Stimulated activated CD4-positive, alpha-beta T cell treated with anti-CD3 and anti-CD28 coated beads, Interleukin-2, amount 100 ng/mL, for 24 hours (primary cell): ENCODE data around the gene CDC14B.
"Not testable (repeated sequence)": the region's sequence is repeated elsewhere in the genome, so short reads cannot be mapped to it uniquely, and the experiment has no call there.

Experiments used
- DNase-seq, 2 donors: peaks; one replicate each; pipeline ENCODE4 v3.0.0-alpha.2; 2020

The CDC14B gene

DNA sequence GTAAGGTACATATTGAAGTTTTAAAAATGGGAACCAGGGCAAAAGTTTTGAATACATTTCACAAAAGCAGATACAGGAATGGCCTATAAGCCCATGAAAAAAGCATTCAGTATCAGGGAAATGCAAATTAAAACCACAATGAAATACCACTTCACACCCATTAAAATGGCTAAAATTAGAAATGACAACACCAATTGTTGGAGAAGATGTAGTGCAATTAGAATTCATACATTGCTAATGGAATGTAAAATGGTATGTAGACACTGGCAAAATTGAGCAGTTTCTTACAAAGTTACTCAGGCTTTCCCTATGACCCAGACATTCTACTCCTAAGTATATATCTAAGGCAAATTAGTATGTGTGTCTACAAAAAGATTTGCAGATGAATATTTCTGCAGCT, 34.2 kb downstream of the CDC14B start:
- DNase-seq: no peak

GRCh38 chr9:96582199-96582598, 37.4 kb downstream of the CDC14B start:
- DNase-seq: not testable (repeated sequence)

GRCh38 chr9:96581786-96582185, 37.9 kb downstream of the CDC14B start:
- no peak for DNase-seq

DNA sequence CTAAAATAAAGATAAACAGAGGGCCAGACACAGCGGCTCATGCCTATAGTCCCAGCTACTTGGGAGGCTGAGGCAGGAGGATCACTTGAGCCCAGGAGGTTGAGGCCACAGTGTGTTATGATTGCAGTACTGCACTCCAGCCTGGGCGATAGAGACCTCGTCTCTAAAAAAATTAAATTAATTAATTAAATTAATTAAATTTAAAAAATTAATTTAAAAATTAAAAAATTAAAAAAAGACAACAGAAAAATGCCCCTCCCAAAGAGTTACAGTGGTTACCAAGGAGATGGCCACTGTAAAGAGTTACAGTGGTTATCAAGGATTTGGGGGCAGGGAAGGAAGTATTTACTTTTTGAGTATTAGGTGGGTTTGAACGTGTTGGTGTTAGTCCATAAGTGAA, 38.3 kb downstream of the CDC14B start:
- DNase-seq: no peak

DNA sequence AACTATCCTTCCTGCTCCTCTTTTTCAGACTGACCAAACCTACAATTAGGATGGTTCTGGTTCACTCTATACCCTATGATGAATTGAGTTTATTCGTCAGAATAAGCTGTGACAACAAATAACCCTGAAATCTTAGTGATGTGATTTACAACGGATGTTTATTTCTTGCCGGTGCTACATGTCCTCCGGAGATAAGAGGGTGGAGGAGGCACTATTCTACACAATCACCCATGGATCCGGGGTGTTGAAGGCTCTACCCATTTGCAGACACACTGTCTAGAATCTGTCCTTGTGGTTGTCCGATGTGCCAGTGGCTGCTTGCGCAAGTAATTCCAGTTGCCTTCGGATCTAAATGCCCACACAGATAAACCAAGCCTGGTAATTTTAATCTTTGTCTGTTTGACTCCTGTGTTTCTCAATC, 44.7 kb downstream of the CDC14B start:
- DNase-seq: no peak

DNA sequence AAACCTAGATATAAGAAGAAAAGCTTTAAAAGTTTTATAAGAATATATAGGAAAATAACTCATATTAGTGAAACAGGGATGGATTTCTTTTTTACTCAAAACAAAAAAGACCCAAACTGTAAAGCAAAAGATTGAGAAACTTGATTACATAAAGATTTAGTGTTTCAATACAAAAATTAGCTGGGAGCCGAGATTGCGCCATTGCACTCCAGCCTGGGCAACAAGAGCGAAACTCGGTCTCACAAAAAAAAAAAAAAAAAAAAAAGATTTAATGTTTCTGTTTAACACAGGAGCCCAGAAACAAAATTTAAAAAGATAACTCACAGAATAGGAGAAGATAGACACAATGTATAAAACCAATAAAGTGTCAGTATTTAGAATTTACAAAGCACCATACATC, 45.2 kb downstream of the CDC14B start:
- no peak for DNase-seq

- no peak for DNase-seq
These were observed 52.4 kb downstream of the CDC14B start for GRCh38 chr9:96567203-96567700.

GRCh38 chr9:96566498-96567202, 53.0 kb downstream of the CDC14B start:
- DNase-seq: peak; percentile 75 to 78

GRCh38 chr9:96565671-96566497, 53.8 kb downstream of the CDC14B start:
- DNase-seq: no peak

- DNase-seq: no peak
These were observed 55.4 kb downstream of the CDC14B start for GRCh38 chr9:96564217-96564616.

DNA sequence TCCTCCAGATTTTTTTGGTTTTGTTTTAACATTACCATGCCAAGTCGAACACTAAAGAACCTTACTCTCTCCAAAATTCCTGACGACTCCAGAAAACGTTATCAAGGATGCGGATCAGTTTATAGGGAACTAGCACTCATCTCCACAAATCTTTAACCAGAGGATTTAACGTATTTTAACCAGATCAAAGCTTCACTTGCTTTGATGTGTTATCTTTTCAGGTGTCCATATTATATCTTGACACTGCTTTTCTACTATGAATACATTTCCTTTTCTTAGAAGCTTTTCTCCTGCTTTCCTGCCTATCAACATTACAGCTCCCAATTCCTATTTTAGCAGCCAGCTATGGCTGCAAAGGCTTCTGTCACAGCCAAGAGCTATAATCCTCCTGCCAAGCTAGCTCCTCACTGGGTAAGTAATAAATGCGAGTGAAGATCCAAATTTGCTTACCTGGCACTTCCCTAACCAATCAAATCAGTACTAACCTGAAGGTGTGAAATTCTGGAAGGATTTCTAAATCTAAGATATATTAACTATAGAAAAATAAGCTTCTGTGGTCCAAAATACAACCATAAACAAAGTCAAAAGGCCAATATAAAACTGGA, 60.2 kb downstream of the CDC14B start:
- DNase-seq: no peak

- no peak for DNase-seq
These were observed 61.7 kb downstream of the CDC14B start for GRCh38 chr9:96557921-96558320.

DNA sequence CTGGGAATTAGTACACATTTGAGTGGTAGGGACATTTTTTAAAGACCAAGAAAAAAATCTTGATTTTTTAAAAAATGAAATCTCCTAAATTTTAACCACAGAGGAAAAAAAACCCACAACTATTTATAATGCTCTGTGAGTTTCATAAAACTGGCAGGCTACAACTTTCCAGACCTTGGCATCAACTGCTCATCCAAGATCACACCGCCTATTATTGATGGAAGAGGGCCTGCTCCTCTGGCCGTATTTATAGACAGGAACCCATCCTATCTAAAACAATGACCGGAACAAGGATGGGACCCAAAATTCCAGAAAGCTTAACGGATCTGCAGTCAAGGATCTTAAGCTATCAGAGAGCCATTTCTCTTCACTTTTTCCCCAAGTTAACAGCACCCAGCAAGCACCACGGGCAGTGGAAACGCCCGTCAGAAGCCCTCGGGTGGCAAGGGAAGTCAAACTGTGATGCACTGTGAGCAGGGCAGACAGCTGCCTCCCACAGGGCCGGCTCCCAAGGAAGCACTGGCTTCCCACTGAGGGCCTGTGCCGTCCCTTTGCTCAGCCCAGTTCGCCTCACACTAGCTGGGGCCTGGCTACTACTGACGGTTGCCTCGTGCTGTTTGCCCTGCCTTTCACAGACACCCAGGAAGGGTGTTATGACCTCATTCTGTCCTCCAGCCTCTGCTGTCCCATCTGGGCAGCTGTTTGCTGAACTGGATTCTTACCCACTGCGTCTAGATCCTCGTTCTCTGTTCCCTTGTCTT, 62.8 kb downstream of the CDC14B start:
- DNase-seq: no peak

DNA sequence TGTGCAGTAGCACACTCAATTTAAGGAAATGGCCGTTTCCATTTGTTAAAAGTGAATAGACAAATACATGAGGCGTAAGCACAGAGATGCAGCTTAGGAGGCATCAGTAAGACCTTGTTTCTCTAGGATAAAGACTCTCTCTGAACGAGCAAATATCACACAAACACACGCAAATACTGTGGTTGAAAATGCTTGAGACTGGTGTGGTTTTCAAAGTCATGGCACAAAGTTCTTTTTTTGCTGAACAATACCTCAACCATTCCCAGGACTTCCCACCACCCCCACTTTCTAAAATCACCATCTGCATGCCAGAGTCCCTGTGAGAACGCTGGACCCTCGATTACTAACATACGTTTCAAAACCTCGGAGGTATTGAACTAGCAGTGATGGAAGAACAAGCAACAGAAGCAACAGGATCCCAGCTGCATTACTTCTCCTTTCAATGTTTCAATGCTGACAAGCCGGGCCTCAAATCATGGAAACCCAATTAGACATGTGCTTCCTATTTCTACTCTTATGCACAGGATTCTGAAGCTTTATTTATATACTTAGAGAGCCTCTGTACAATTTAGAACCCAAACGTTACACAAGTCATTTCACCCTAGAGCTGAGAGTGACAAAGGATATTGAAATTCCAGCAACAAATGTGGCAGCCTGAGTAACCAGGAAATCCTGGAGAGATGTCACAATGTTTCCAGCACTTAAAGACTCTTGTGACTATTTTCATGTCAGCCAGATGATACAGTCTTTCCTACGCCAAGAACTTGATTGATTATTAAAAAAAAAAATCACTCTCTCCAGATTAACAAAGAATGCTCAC, 63.9 kb downstream of the CDC14B start:
- DNase-seq: no peak

DNA sequence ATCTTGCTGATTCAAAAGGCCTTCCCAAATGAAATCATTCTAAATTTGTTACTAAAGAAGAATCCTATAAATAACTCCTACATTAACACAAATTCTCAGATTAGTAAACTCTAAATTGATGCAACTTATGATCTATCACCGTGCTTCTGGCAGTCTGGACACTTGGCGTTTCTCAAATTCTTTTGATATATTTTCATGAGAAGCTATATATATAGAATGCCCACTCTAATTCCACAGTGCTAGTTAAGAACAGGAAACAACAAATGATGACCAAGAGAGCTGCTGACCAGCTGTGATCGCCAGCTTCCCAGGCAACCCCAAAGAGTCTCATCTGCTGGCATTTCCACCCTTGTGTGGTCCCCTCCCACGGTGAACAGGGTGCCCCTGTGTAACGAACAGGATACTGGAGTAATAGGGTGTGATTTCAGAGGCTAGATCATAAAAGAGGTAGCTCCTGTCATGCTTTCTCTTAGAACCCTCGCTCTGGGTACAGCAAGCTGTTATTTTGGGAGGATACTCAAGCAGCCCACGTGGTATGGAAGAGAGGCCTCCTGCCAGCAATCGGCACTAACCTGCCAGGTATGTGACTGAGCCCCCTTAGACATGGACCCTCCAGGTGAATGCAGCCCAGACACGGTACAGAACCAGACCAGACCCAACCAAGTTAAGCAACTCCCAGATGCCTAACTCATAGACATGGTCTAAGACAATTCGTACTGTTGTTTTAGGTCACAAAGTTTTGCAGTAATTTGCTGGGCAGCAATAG, 64.7 kb downstream of the CDC14B start:
- DNase-seq: no peak

DNA sequence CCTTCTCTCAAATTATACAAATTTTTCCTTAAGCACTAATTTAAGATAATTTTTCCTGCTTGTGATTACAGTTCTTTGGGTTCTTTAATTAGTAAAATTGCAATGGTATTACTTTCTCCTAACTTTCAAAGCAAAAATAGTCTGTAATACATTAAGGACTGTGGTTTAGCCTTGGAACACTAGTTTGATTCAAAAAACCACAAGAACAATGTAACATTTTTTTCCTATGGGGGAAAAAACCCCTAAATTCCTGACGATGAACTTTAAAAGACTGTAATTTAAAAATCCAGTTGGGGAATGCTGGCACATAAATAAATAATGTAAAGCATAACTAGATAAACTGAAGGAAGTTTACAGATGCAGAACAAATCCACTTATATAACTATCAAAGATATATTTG, 65.3 kb downstream of the CDC14B start:
- no peak for DNase-seq

- DNase-seq: no peak
These were observed 66.6 kb downstream of the CDC14B start for GRCh38 chr9:96553070-96553469.

DNA sequence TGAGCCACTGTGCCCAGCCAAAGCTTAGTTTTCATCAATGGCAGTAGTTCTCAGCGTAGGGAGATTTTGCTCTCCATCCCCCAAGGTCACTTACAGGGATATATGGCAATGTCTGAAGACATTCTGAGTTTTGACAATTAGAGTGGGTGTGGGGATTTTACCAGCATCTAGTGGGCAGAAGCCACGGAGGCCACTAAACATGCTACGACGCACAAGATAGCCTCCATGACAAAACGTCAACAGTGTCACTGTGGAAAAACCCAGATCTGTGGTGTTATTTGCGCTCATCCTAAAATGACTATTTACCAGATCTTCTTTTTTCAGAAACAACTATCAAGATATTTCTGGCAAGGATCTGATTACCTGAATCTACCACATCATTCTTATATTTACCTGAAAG, 68.2 kb downstream of the CDC14B start:
- no peak for DNase-seq

GRCh38 chr9:96550659-96551058, 69.0 kb downstream of the CDC14B start:
- no peak for DNase-seq

- not testable (repeated sequence) for DNase-seq
These were observed 76.5 kb downstream of the CDC14B start for GRCh38 chr9:96543131-96543530.

DNA sequence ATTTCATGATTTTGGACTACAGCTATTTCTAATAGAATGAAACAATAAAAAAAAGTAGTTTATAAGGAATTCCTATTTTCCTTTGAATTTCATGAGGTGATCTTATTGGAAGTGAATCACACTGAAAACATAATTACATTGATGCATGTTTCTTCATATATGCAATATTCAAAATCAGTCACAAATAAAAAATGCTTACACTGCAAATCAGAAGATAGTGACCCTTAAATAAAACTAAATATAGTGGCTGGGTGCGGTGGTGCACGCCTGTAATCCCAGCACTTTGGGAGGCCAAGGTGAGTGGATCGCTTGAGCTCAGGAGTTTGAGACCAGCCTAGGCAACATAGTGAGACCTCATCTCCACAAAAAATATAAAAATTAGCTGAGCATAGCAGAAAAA, 79.5 kb downstream of the CDC14B start:
- DNase-seq: no peak
